Right kidney (tissue), 1 donor: Measurements from ENCODE around the gene SLC25A33.

ENCODE experiments used
- DNase-seq: peaks from one replicate; pipeline ENCODE4 v3.0.0-alpha.2; 2016

Gene SLC25A33

DNA sequence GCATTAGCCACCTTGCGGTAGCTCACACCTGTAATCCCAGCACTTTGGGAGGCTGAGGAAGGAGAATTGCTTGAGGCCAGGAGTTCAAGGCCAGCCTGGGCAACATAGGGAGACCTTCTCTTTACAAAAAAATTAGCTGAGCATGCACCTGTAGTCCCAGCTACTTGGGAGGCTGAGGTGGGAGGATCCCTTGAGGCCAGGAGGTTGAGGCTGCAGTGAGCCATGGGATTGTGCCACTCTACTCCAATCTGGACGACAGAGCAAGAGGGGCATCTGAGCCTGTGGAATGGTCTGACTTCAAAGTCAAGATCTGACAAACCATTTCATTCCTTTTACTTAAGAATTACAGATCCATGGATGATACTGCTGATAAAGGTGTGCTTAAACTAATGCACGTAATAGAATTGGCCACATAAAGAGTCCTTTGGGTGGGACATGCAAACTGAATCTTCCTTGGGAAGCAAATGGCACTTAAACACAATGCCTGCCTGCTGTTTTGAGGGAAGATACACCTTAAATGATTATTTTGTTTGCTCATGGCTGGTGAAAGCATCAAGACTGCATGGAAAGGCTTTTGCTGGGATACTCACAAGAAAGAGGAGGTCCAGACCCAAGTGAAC lies 47.0 kb downstream of the SLC25A33 start:
- DNase-seq: no peak

DNA sequence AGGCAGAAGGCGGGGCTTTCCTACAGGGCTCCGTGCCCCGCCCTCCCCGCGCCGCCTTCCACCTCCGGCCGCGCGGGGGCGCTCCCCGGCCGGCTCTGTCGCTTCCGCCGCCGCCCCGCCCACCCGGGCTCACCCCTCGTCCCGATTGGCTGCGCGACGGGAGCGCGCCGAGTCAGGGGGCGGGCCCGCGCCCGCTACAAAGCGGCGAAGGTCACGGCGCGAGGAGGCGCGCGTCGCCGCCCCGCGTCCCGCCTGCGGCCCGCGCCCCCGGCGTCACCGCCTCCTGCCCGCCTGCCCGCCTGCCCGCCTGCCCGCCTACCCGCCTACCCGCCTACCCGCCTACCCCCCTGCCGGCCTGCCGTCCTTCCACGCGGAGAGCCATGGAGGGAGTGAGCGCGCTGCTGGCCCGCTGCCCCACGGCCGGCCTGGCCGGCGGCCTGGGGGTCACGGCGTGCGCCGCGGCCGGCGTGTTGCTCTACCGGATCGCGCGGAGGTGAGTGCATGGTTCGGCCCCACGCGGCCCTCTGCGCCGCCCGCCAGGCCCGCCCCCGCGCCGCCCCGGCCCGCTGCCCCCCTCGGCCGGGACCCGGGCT lies 49.4 kb downstream of the SLC25A33 start, which contains the start of gene TMEM201:
TMEM201 (plus strand) TSS at position 361 of the 593 bp plus-strand sequence; CDS start at position 381, 20 bp downstream.
- peak; percentile 92 for DNase-seq

DNA sequence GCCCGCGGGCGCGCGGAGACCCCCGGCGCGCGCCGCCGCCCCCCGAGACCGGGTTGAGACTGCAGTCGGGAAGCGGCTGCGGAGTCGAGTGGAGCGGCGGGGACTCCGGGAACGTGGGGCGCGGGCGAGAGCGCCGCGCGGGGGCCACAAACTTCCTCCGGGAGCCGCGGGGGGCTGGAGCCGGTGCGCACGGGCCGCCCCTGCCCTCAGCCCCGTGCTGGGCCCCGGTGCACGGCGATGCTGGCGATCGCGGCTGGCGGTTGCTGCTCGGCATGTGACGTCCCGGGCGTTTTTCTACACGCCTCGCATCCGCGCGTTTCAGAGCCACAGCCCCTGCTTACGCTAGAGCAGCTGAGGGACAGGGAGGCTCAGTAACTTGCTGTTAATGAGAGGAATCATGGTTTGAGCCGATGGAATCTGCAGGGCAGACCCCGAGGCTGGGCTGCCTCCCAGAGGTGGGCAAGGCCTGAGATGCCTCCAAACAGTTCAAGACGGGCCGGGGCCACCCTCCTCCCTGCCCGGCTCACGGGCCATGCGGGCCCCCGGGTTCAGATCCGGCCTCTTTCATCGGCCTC lies 50.0 kb downstream of the SLC25A33 start:
- DNase-seq: peak; percentile 80

DNA sequence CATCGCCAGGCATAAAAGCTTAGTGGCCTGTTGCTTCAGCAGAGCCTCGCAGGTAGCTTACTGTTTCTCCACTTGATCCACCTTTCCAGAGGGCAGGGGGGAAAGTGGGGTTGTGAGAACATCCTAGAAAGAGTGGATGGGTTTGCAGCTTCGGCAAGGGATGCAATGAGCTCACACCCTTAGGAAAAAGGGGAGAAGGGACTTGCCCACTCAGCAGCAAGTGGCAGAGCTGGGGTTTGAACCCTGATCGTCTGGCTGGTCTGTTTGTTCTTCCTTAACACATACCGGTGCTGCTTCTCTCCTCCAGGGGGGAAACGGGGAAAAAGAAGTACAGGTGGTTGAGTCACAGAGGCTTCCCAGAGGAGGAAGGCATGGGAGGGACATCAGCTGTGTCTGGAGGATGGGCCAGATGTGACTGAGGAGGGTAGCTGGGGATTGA lies 50.5 kb downstream of the SLC25A33 start:
- no peak for DNase-seq

DNA sequence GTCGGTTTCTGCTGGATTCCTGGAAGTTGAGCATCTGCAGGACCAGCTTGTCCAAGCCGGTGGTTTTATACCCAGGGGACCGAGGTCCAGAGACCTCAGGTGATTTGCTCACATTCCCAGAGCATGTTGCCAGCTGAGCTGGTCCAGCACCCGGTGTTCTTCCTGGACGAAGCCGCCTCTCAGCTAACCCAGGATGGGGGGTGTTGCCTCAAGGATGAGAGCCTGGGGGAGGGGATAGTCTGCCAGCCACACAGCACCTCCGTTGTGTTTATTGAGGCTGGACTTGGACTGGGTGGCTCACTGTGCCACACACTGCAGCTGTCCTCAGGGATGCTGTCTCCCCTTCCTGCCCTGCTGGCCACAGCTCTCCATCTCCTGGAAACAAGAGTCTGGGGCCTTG lies 50.9 kb downstream of the SLC25A33 start:
- no peak for DNase-seq

GRCh38 chr1:9590945-9591668 lies 51.8 kb downstream of the SLC25A33 start:
- DNase-seq: no peak

- no peak for DNase-seq
Measured at GRCh38 chr1:9591669-9592509, 52.6 kb downstream of the SLC25A33 start.

DNA sequence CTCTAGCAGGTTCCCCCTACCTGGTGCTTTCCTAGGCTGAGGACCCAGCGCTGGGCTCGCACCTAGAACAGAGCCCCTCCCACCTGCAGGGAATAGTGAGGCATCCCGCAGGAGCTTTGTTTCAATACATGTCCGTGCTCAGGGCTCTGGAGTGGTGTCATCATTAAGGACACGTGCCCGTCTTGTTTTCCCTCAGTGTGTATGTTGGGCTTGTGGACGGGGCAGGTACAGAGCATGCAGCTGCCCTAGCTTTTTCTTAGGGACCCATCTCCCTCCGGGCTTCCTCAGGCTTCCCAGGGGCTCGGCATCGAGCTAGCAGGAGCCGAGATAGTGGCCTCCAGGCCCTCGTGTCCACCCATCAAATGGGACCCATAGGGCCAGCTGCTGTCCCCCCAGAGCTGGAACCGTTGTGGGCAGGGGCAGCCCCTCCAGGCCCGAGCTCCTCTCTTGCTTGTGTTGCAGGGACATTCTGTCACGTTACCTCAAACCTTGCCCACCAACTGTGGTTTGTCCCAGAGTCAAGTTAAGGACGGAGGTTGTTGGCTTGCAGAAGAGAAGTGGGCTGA lies 53.3 kb downstream of the SLC25A33 start:
- DNase-seq: no peak

GRCh38 chr1:9593147-9593491 lies 53.9 kb downstream of the SLC25A33 start:
- DNase-seq: no peak

GRCh38 chr1:9593492-9594465 lies 54.5 kb downstream of the SLC25A33 start:
- DNase-seq: peak; percentile 66

GRCh38 chr1:9594471-9595155 lies 55.3 kb downstream of the SLC25A33 start:
- DNase-seq: no peak

GRCh38 chr1:9595156-9595967 lies 56.1 kb downstream of the SLC25A33 start:
- no peak for DNase-seq

DNA sequence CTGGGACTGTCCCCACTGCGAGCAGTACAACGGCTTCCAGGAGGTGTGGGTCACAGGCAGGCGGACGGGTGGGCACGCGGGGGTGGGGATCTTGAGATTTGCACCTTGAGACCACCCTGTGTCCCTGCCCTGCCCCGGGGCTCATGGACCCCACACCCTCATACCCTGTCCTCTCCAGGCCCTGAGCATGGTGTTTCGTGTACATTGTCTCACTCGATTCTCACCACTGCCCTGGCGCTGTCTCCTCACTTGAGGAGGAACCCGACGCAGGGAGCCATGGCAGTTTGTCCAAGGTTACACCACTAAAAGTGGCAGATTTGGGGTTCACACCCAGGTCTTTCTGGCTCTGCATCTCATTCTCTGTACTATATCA lies 56.7 kb downstream of the SLC25A33 start:
- DNase-seq: no peak

- DNase-seq: no peak
Measured at GRCh38 chr1:9596415-9597123, 57.3 kb downstream of the SLC25A33 start.

- DNase-seq: no peak
Measured at GRCh38 chr1:9597361-9598315, 58.4 kb downstream of the SLC25A33 start.

- no peak for DNase-seq
Measured at GRCh38 chr1:9598316-9598700, 59.0 kb downstream of the SLC25A33 start.

GRCh38 chr1:9599741-9600140 lies 60.5 kb downstream of the SLC25A33 start:
- DNase-seq: no peak
